ENCODE results near the gene NPIPA7.
"Not testable (repeated sequence)": the region's sequence is repeated elsewhere in the genome, so short reads cannot be mapped to it uniquely, and the experiment has no call there.

Gene NPIPA7

GRCh38 chr16:16420515-16420914, 41.6 kb downstream of the NPIPA7 start:
- not testable (repeated sequence) for DNase-seq

GRCh38 chr16:16425146-16425545, 46.2 kb downstream of the NPIPA7 start:
- not testable (repeated sequence) for DNase-seq

- DNase-seq = not testable (repeated sequence)
Observed at GRCh38 chr16:16431135-16431534, 52.2 kb downstream of the NPIPA7 start.

GRCh38 chr16:16434711-16435110, 55.8 kb downstream of the NPIPA7 start:
- DNase-seq = not testable (repeated sequence)

GRCh38 chr16:16441401-16441800, 62.5 kb downstream of the NPIPA7 start:
- DNase-seq = not testable (repeated sequence)
